ENCODE results near the gene OR52A5.

Gene OR52A5

DNA sequence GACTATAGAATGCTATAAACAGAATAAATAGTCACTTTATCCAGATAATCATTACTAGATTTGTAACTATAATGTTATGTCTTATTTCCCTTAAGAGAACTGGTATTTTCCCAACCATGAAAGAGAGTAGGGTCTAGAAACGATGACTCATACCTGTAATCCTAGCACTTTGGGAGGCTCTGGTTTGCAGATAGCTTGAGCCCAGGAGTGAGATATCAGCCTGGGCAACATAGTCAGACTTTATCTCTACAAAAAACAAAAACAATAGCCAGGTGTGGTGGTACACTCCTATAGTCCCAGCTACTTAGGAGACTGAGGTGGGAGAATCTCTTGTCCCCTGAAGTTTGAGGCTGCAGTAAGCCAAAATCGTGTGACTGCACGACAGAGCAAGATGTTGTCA is 30.9 kb downstream of the OR52A5 start:
- no peak for DNase-seq

GRCh38 chr11:5103066-5103465 is 35.1 kb downstream of the OR52A5 start:
- no peak for DNase-seq

DNA sequence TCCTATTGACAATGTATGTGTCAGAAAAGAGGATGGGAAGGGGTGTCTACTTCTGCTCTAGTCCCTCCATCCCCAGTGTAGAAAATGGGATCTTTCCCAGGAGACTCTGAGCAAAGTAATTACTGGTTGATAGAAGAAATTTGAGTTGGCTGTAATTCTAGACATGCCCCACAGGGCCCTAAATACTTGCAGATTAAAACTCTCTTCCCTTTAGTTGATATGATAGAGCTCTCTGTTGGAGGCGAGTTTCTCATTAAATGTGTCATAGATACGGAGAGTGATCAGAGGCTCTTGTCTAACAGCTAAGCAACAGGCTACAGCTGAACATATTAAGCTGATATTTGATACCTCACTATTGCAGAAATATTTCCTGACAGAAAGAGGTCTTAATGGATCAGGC is 35.9 kb downstream of the OR52A5 start:
- no peak for DNase-seq

DNA sequence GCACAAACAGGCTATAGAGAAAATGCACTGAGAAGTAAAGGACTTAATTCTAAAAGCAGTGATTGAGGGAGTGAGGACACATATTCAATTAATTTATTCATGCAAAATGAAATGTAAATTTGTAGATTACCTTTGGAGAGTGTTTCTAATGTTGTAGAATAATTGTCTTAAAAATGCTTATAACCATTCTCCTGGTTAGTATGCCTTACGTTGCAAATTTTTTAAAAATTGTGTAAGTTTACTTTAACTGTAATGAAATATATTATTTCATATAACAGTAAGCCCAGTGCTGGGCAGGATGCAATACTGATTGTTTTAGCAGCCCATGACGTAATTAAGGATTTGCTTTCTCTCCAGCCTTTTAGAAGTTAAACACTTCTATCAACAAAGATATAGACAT is 42.1 kb downstream of the OR52A5 start:
- no peak for DNase-seq

DNA sequence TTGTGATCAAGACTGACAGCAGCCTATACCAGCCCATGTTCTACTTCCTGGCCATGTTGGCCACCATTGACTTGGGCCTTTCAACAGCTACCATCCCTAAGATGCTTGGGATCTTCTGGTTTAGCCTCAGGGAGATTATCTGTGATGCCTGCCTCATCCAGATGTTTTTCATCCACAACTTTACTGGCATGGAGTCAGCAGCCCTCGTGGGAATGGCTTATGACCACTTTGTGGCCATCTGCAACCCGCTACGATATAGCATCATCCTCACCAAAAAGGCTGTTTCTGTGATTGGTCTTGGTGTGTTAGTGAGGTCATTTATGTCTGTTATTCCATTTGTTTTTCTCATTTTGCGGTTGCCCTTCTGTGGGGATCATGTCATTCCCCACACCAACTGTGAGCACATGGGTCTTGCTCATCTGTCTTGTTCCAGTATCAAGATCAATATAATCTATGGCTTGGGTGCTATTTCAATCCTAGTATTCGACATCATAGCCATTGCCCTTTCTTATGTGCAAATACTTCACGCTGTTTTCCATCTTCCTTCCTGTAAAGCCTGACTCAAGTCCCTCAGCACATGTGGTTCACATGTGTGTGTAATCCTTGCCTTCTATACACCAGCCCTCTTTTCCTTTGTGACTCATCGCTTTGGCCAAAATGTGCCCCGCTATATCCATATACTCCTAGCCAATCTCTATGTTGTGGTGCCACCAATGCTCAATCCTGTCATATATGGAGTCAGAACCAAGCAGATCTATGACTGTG is 45.2 kb downstream of the OR52A5 start:
- DNase-seq: no peak

- DNase-seq: no peak
These were observed 47.5 kb downstream of the OR52A5 start for GRCh38 chr11:5090668-5091067.

GRCh38 chr11:5088556-5088955 is 49.6 kb downstream of the OR52A5 start:
- DNase-seq: no peak

DNA sequence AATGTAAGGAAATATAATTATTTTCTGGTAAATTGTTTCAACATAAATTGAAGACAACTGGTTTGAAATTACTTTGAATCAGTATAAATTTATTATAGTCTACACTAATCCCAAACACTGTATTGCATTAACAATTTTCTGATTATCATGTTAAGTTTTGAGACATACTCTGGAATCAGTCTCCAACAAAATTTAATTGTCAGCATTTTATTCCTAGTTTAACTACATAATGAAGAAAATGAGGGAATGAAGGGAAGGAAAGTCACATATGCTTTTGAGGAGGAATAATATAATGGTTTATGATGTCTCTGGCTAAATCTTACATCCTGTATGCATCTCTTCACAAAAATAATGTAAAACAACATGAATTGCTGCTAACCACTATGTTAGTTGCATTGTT is 54.6 kb downstream of the OR52A5 start:
- DNase-seq: no peak

DNA sequence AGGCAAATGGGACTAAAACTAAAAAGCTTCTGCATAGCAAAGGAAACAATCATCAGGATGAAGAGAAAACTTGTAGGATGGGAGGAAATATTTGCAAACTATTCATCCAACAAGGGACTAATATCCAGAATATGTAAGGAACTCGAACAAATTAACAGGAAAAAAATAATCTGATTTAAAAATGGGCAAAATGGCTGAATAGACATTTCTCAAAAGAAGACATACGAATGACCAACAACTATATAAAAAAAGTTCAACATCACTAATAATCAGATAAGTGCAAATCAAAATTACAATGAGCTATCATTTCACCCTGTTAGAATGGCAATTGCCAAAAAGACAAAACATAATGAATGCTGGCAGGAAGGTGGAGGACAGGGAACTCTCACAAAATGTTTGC is 56.8 kb downstream of the OR52A5 start:
- no peak for DNase-seq
